ENCODE results near the gene CXXC5. TPM values are rescaled to one million over a fixed set of nuclear protein-coding genes. Genes with fewer than 3 reads are reported as not detected.
A peak's percentile ranks its signal among the peaks of the same experiment; 100 is the strongest.

Gene CXXC5
- total RNA-seq, 1 donor from 2014 or later = 167 TPM

DNA sequence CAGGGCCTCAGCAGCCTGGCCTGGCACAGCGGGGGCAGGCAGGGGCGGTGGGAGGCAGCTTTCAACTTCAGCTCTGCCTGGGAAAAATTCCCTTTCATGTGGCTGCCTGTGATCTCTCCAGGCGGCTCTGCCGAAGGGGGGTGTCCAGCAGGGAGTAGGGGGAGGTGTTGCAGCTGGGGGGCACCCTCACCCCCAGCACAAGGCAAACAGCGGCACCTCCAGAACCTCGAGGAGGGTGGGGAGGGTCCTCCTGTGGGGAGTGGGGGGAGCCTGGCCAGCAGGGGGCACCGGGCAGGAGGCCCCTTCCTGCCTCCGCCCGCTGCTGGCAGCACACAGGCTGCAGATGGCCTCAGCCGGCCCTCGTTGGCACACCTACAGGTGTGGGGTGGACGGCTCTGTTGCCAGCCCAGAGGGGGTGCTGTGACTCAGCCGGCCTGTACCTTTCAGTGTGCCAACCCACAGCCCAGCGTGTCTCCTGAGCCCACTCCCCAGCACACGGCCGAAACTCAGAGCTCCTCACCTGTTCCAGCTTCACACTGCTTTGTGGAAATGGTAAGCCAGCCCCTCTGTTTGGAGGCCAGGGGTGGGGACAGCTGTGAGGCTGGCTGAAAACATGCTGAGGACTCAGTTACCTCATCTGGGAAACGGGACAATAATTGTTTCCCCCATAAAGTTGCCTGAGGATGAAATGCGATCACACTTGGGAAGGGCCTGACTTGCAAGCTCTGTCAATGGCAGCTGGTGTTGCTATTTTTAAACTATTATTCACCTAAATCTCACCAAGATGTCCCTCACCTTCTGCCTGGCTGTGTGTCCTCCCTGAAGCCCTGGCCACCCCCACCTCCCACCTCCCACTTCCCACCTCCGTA lies 37.0 kb downstream of the CXXC5 start:
- Histone ChIP-seq H3K27me3 (ENCODE audit: control insufficient read depth, insufficient read depth, low read length) (no peaks in the 10 kb centered on the region), H3K4me3 (ENCODE audit: low read depth, low read length) (no peak overlapping the region), H3K36me3 (ENCODE audit: control insufficient read depth, insufficient read depth, low read length) (peaks cover 2% of the 10 kb centered on the region)
- TF ChIP-seq, protein P1, sequence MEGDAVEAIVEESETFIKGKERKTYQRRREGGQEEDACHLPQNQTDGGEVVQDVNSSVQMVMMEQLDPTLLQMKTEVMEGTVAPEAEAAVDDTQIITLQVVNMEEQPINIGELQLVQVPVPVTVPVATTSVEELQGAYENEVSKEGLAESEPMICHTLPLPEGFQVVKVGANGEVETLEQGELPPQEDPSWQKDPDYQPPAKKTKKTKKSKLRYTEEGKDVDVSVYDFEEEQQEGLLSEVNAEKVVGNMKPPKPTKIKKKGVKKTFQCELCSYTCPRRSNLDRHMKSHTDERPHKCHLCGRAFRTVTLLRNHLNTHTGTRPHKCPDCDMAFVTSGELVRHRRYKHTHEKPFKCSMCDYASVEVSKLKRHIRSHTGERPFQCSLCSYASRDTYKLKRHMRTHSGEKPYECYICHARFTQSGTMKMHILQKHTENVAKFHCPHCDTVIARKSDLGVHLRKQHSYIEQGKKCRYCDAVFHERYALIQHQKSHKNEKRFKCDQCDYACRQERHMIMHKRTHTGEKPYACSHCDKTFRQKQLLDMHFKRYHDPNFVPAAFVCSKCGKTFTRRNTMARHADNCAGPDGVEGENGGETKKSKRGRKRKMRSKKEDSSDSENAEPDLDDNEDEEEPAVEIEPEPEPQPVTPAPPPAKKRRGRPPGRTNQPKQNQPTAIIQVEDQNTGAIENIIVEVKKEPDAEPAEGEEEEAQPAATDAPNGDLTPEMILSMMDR (IDR thresholded peaks at IDR 0.05; ENCODE audit: insufficient read depth, low read length, poor library complexity, severe bottlenecking) = peak; percentile 36
- DNase-seq (ENCODE audit: low read depth) = no peak

DNA sequence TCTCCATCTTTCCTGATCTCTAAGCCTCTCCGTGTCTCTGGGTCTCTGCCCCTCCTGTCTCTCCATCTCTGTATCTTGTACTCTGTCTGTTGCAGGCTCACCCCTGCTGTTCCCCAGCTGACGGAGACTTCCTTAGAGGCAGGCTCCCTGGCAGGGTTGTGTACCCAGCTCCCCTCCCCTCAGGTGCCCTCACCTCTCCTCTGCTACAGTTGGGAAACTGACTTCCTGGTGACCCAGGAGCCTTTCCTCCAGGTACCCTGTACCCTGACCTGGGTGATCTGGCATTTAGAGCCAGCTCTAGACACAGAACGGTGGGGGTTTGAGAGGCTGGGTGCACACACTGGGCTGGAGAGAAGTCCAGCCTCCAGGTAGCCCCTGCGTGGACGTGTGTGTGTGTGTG lies 37.7 kb downstream of the CXXC5 start:
- DNase-seq (ENCODE audit: low read depth) = no peak
- TF ChIP-seq, protein P1 (IDR thresholded peaks at IDR 0.05; ENCODE audit: insufficient read depth, low read length, poor library complexity, severe bottlenecking) = no peak
- no peak overlapping the region for H3K4me3 ChIP-seq (ENCODE audit: low read depth, low read length)
- no peaks in the 10 kb centered on the region for H3K27me3 ChIP-seq (ENCODE audit: control insufficient read depth, insufficient read depth, low read length)
- H3K36me3 ChIP-seq (ENCODE audit: control insufficient read depth, insufficient read depth, low read length) = peaks cover 2% of the 10 kb centered on the region

DNA sequence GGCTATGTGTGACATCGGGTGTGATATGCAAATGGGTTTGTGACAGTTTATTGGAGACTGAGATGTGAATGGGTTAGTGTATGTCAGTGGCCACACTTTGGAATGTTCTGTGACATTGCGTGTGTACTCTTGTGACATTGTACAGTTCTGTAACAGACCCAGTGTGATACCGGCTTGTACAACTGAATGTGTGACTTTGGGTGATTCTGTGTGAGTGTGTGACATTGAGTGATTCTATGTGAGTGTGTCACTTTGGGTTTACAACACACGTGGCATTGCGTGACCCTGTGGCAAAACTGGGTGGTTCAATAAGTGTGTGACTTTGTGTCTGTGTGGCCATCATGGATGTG lies 38.2 kb downstream of the CXXC5 start:
- H3K4me3 ChIP-seq (ENCODE audit: low read depth, low read length) = no peak overlapping the region
- TF ChIP-seq, protein P1 (IDR thresholded peaks at IDR 0.05; ENCODE audit: insufficient read depth, low read length, poor library complexity, severe bottlenecking) = no peak
- H3K36me3 ChIP-seq (ENCODE audit: control insufficient read depth, insufficient read depth, low read length) = peaks cover 2% of the 10 kb centered on the region

DNA sequence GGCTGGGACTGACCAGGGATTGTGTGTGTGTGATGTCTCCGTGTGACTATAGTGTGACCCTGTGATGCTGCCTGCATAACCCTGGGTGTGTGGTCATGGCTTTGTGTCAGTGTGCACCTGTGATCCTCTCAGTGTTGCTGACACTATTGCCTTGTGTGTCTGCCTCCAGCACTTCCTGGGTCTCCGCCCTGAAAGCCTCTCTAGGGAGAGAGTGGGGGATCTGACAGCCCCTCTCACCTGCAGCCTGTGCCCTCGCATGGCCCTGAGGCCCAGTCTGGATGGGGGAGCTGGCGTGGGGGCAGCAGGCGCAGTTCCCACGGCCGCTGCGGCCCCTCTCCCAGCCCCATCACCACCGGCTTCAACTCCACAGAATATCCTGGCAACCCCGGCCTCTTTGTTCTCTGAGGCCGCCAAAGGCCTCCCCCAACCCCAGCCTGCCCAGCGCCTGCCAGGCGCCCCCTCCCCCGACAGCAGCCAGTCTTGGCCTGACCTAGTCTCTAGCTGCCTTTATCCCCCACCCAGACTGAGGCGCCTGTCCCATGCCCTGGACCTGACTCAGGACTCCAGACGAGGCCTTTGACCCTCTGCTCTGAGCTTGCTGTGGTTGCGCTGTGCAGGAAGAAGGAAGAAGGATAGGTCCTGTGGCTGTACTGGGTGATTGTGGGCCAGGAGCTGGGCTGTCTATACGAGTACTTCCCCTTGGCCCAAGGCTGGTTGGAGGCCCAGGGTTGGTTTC lies 38.7 kb downstream of the CXXC5 start:
- H3K27me3 ChIP-seq (ENCODE audit: control insufficient read depth, insufficient read depth, low read length) = no peaks in the 10 kb centered on the region
- TF ChIP-seq, protein P1 (IDR thresholded peaks at IDR 0.05; ENCODE audit: insufficient read depth, low read length, poor library complexity, severe bottlenecking) = no peak
- DNase-seq (ENCODE audit: low read depth) = no peak

More for the DNA sequence above, 38.2 kb downstream of the CXXC5 start:
- H3K27me3 ChIP-seq (ENCODE audit: control insufficient read depth, insufficient read depth, low read length) = no peaks in the 10 kb centered on the region
- no peak for DNase-seq (ENCODE audit: low read depth)

DNA sequence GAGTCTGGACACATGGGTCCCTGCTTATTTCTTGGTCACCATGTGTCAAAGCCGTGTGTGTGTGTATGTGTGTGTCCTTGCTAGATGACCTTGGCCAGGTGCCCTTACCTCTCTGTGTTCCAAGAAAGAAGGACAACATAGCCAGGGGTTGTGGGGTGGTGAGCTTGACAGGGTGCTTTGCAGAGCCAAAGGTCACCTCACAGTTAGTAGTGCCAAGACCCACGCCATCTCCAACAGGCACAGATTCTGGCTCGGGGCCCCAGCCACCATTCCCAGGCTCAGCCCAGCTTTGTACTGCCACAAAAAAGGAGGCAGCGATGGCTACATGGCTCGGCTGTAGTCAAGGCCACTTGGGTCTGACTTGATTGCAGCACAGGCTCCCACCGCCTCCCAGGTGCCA lies 39.5 kb downstream of the CXXC5 start:
- TF ChIP-seq, protein P1 (IDR thresholded peaks at IDR 0.05; ENCODE audit: insufficient read depth, low read length, poor library complexity, severe bottlenecking) = no peak
- H3K4me3 ChIP-seq (ENCODE audit: low read depth, low read length) = no peak overlapping the region
- H3K27me3 ChIP-seq (ENCODE audit: control insufficient read depth, insufficient read depth, low read length) = no peaks in the 10 kb centered on the region
- H3K36me3 ChIP-seq (ENCODE audit: control insufficient read depth, insufficient read depth, low read length) = peaks cover 2% of the 10 kb centered on the region
- no peak for DNase-seq (ENCODE audit: low read depth)

More for the DNA sequence above, 38.7 kb downstream of the CXXC5 start:
- Histone ChIP-seq H3K4me3 (ENCODE audit: low read depth, low read length) (no peak overlapping the region), H3K36me3 (ENCODE audit: control insufficient read depth, insufficient read depth, low read length) (peaks cover 2% of the 10 kb centered on the region)

All from kidney epithelial cell (primary cell).